Neural crest cell (in vitro differentiated cells): ENCODE results near the gene NCOA3. TPM values are rescaled to one million over a fixed set of nuclear protein-coding genes. Genes with fewer than 3 reads are reported as not detected.
A peak's percentile ranks its signal among the peaks of the same experiment; 100 is the strongest.

Experiments
- DNase-seq: peaks from one replicate; pipeline ENCODE4 v3.0.0; 2021; ENCODE audit warnings: low read depth, mixed read lengths, low spot score
- H3K27ac Mint-ChIP-seq: one replicate; pipeline ENCODE4 v1.8.0; 2021; ENCODE audit warnings: mild to moderate bottlenecking, mixed read lengths; ENCODE audit not compliant: unreplicated experiment
- H3K27me3 Mint-ChIP-seq: 2 replicates; pipeline ENCODE4 v1.8.0; 2021; ENCODE audit warnings: low read depth, mild to moderate bottlenecking, mixed read lengths
- H3K36me3 Mint-ChIP-seq: 2 replicates; pipeline ENCODE4 v1.8.0; 2021; ENCODE audit warnings: low read depth, mild to moderate bottlenecking, mixed read lengths
- H3K4me1 Mint-ChIP-seq: 2 replicates; pipeline ENCODE4 v1.8.0; 2021; ENCODE audit warnings: mixed read lengths
- H3K4me3 Mint-ChIP-seq: one replicate; pipeline ENCODE4 v1.8.0; 2021; ENCODE audit warnings: mild to moderate bottlenecking, mixed read lengths
- H3K9me3 Mint-ChIP-seq: 2 replicates; pipeline ENCODE4 v1.8.0; 2021; ENCODE audit warnings: mixed read lengths
- total RNA-seq: library from RNA; stranded (reverse); gene quantifications from 2 replicates; pipeline ENCODE4 v1.2.1, GENCODE V29; 2021
- TF ChIP-seq, protein P1 (sequence below): fragments of 200-600 bp; sonication (generic); conservative IDR thresholded peaks from 2 replicates; pipeline ENCODE4 v1.5.0; 2021; ENCODE audit warnings: antibody characterized with exemption, mild to moderate bottlenecking

NCOA3 gene
- total RNA-seq, 1 donor from 2014 or later: 25.7 TPM

DNA sequence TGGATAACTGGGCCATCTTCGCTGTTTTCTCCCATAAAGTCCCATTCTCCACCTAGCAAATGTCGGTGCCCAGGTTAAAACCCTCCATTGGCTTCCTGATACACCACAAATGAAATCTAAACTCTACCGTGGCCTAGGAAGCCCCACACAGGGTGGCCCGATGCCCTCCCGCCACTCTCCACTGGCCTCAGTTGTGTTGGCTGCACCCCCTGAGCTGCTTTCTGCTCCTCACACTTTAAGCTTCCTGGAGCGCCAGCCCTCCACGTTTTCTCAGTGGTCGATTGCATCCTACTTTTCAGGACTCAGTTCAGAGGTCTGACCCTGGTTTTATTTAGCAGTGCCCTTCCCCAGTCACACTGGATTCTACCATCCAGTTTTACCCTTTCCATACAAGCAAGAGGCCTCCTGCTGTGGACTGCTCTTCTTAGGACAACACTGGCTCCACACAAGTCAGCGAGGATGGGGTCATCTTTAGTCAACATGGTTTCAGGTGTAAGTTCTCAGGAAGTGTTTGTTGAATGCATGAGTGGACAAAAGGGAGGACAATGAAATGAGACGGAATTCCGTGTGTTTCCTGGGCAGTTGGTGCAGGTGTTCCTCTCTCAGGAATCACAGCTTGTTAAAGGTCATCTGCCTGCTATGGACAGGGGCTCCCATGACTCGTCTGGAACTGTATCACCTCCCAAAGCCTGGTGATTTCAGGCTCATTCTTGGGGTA lies 159.5 kb downstream of the NCOA3 start:
- no peak for DNase-seq
- TF ChIP-seq, protein P1, sequence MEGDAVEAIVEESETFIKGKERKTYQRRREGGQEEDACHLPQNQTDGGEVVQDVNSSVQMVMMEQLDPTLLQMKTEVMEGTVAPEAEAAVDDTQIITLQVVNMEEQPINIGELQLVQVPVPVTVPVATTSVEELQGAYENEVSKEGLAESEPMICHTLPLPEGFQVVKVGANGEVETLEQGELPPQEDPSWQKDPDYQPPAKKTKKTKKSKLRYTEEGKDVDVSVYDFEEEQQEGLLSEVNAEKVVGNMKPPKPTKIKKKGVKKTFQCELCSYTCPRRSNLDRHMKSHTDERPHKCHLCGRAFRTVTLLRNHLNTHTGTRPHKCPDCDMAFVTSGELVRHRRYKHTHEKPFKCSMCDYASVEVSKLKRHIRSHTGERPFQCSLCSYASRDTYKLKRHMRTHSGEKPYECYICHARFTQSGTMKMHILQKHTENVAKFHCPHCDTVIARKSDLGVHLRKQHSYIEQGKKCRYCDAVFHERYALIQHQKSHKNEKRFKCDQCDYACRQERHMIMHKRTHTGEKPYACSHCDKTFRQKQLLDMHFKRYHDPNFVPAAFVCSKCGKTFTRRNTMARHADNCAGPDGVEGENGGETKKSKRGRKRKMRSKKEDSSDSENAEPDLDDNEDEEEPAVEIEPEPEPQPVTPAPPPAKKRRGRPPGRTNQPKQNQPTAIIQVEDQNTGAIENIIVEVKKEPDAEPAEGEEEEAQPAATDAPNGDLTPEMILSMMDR: no peak
- H3K27me3 Mint-ChIP-seq: no peaks in the 10 kb centered on the region
- H3K27ac Mint-ChIP-seq: no peak overlapping the region
- H3K4me1 Mint-ChIP-seq: peaks cover 12% of the 10 kb centered on the region
- H3K4me3 Mint-ChIP-seq: no peak overlapping the region
- H3K36me3 Mint-ChIP-seq: peaks cover 3% of the 10 kb centered on the region
- H3K9me3 Mint-ChIP-seq: no peaks in the 10 kb centered on the region

DNA sequence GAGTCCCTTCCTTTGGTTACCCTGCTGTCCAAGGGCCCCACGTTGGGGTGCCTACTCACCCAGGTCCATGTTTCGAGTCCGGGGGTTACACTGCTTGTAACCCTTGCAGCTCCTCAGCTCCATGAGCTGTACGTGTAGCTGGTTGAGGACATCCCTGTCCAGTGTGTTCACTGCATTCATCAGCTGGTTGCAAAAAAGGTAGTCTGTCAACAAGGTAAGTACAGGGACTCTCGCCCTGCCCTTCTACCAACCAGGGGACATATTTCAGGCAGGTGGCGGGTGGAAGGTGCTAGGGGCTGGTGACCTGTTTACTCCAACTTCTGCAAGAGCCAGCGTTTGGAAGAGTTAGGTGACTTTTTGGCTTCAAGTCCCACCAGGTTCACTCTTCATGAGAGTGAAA lies 160.0 kb downstream of the NCOA3 start:
- Mint-ChIP-seq H3K36me3 (peaks cover 3% of the 10 kb centered on the region), H3K27me3 (no peaks in the 10 kb centered on the region), H3K27ac (peak overlapping the region; percentile 57), H3K4me3 (no peak overlapping the region), H3K9me3 (no peaks in the 10 kb centered on the region), H3K4me1 (peaks cover 12% of the 10 kb centered on the region)
- no peak for DNase-seq
- TF ChIP-seq, protein P1: no peak

DNA sequence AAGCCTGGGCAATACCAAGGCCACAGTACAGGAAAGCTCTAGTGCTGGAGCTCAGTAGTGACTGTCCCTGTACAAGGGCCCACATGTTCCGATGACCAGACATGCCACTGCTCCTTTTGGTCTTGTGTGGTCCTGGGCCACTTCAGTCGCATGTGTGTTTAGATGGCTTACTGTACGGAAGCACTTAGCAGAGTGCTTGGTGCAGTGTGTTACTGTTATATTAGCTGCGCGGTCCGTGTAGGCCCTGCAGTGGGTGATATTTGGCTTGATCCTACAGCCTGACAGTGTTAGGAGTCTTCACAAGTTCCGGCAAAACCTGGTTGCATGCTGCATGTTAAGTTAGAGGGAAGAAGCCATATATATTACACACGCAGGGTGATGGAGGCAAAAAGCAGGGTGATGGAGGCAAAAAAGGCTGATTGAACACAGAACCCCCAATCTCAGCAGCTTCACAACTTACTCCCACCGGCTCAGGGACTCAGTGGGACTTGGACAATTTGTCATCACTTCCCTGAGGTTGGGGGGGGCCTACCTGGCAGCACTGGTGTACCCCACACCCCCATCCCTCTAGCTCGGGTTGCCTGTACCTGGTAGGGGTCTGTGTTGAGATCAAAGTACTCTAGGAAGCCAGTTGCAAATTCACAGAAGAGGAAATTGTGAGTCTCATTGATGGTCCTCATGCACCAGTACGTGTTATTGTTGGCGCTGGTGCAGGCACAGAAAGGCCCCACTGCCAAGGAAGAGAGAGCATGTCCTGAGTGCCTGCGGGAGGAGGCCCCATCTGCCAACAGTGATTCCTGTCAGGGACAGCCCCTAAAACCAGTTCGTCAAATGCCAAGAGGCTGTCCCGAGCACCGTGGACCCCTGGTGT lies 161.0 kb downstream of the NCOA3 start:
- no peak for DNase-seq
- peaks cover 3% of the 10 kb centered on the region for H3K36me3 Mint-ChIP-seq
- H3K27ac Mint-ChIP-seq: peak overlapping the region; percentile 62
- H3K9me3 Mint-ChIP-seq: no peaks in the 10 kb centered on the region
- TF ChIP-seq, protein P1: no peak
- H3K27me3 Mint-ChIP-seq: no peaks in the 10 kb centered on the region
- no peak overlapping the region for H3K4me3 Mint-ChIP-seq
- peaks cover 12% of the 10 kb centered on the region for H3K4me1 Mint-ChIP-seq

DNA sequence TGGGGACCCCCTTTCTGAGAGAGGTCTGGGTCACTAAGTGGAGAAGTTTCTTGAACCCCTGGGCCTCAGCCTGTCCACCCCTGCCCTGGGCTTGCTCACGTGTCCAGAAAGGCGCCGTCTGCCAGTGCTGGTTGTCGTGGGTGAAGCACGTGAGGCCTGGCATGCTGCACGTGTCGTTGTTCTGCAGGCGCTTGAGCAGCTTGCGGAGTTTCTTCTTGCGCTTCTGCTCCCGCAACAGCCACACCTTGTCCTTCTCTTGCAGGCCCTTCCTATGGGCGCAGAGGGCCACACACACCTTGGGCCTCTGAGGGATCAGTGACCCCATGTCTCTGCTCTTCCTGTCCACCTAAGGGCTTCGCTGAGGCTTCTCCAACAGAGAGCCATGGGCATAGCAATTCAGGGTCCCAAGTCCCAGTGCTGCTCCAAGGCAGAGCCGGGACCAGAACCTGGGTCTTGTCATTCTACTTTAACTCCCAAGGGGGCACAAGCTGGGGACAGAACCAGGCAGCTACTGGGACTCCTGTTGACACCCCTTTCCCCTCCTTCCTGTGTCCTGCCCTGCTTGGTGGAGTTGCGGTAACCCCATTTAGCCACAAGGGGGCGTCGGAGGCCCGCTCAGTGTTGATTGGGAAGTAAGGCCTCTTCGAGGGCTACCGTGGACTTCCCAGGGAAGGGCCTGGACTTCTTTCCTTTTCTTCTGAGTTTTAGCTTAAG lies 161.8 kb downstream of the NCOA3 start:
- peak overlapping the region; percentile 27 for H3K4me3 Mint-ChIP-seq
- TF ChIP-seq, protein P1: peak; percentile 96
- peak; percentile 92 for DNase-seq
- no peak overlapping the region for H3K27ac Mint-ChIP-seq
- H3K36me3 Mint-ChIP-seq: peaks cover 3% of the 10 kb centered on the region
- H3K27me3 Mint-ChIP-seq: no peaks in the 10 kb centered on the region
- H3K9me3 Mint-ChIP-seq: no peaks in the 10 kb centered on the region
- peaks cover 12% of the 10 kb centered on the region for H3K4me1 Mint-ChIP-seq

DNA sequence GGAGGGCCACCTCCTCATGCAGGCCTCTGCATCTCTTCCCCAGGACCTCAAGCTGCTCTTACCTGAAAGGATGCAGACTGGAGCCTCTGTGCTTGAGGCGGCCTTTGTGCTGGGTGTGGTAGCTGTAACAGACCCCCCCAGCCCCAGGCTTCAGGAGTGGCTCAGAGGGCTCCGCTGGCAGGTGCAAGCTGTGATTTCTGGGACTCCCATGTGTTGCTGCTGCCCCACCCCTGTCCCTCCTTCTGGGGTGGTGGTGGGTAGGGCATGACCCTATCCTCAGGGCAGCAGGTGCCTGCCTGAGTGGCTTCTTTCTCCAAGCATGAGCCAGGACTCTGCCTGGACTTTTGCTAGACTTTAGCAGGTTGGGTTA lies 162.4 kb downstream of the NCOA3 start:
- H3K27ac Mint-ChIP-seq: no peak overlapping the region
- H3K9me3 Mint-ChIP-seq: no peaks in the 10 kb centered on the region
- no peak for DNase-seq
- peaks cover 3% of the 10 kb centered on the region for H3K36me3 Mint-ChIP-seq
- no peak overlapping the region for H3K4me3 Mint-ChIP-seq
- H3K4me1 Mint-ChIP-seq: peaks cover 12% of the 10 kb centered on the region
- H3K27me3 Mint-ChIP-seq: no peaks in the 10 kb centered on the region
- TF ChIP-seq, protein P1: no peak
